ENCODE measurements around the gene NAXE.

DNA sequence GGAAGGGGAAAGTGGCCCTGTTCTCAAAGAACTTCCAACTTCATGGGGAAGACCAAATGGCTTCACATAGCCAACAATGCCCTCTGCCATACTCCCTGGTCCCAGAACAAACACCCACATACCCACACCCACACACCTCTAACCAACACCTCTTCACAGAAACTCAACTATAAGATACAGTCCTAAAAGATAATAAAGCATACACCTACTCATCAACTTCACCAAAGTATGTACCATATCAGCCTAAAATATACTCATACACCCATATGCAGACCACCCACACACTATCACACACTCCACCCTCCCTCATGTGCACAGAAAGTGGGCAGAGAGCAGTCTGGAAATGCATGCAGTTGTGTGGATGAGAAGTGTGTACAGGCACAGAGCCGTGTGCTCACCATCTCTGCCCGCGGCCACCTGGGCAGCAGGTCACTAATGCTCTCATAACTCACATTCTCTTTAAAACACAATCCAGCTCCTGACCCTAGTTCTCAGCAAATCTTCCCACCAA is 46.9 kb upstream of the NAXE start:
- TF ChIP-seq, protein P1, sequence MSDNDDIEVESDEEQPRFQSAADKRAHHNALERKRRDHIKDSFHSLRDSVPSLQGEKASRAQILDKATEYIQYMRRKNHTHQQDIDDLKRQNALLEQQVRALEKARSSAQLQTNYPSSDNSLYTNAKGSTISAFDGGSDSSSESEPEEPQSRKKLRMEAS (IDR thresholded peaks at IDR 0.05) = no peak
- TF ChIP-seq POLR2AphosphoS2 (conservative IDR thresholded peaks at IDR 0.05; ENCODE audit: low read length) = no peak
- TF ChIP-seq, protein P2, sequence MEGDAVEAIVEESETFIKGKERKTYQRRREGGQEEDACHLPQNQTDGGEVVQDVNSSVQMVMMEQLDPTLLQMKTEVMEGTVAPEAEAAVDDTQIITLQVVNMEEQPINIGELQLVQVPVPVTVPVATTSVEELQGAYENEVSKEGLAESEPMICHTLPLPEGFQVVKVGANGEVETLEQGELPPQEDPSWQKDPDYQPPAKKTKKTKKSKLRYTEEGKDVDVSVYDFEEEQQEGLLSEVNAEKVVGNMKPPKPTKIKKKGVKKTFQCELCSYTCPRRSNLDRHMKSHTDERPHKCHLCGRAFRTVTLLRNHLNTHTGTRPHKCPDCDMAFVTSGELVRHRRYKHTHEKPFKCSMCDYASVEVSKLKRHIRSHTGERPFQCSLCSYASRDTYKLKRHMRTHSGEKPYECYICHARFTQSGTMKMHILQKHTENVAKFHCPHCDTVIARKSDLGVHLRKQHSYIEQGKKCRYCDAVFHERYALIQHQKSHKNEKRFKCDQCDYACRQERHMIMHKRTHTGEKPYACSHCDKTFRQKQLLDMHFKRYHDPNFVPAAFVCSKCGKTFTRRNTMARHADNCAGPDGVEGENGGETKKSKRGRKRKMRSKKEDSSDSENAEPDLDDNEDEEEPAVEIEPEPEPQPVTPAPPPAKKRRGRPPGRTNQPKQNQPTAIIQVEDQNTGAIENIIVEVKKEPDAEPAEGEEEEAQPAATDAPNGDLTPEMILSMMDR (IDR thresholded peaks at IDR 0.05) = no peak
- TF ChIP-seq HOXA7 (CRISPR knock-in tag; IDR thresholded peaks at IDR 0.05) = no peak
- TF ChIP-seq, protein P3, sequence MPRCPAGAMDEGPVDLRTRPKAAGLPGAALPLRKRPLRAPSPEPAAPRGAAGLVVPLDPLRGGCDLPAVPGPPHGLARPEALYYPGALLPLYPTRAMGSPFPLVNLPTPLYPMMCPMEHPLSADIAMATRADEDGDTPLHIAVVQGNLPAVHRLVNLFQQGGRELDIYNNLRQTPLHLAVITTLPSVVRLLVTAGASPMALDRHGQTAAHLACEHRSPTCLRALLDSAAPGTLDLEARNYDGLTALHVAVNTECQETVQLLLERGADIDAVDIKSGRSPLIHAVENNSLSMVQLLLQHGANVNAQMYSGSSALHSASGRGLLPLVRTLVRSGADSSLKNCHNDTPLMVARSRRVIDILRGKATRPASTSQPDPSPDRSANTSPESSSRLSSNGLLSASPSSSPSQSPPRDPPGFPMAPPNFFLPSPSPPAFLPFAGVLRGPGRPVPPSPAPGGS (IDR thresholded peaks at IDR 0.05) = no peak
- TF ChIP-seq POLR2A (IDR thresholded peaks at IDR 0.05; ENCODE audit: low read length) = no peak
- TF ChIP-seq RFX5 (IDR thresholded peaks at IDR 0.05) = no peak
- TF ChIP-seq RAD21 (conservative IDR thresholded peaks at IDR 0.05 in 1 of 2, IDR thresholded peaks at IDR 0.05 in 1 of 2) = no peak
- no peak for TF ChIP-seq HOXB5 (CRISPR knock-in tag; IDR thresholded peaks at IDR 0.05)
- no peak for TF ChIP-seq SMC3 (IDR thresholded peaks at IDR 0.05)
- no peak for TF ChIP-seq EP300 (IDR thresholded peaks at IDR 0.05)

Measured in A549 (cell line).